GM12878 (cell line): ENCODE measurements around the gene ZNF391. TPM values are rescaled to one million over a fixed set of nuclear protein-coding genes. Genes with fewer than 3 reads are reported as not detected.

Experiments used
- BRCA1 ChIP-seq: IDR thresholded peaks from 2 replicates; pipeline ENCODE4 v1.6.1; 2011; ENCODE audit warnings: low read depth, low read length, improper control_type of control experiment
- CBFB ChIP-seq: IDR thresholded peaks from 2 replicates; pipeline ENCODE4 v1.6.1; 2016; ENCODE audit warnings: antibody characterized with exemption, low read depth
- JUND ChIP-seq: IDR thresholded peaks from 2 replicates; pipeline ENCODE4 v1.6.1; 2012; ENCODE audit warnings: low read depth, mild to moderate bottlenecking, low read length, improper control_type of control experiment, moderate library complexity
- LARP7 ChIP-seq: fragments of 450-650 bp; IDR thresholded peaks from 2 replicates; pipeline ENCODE4 v1.6.1; 2017; ENCODE audit warnings: mild to moderate bottlenecking
- NFXL1 ChIP-seq: fragments of 450-650 bp; IDR thresholded peaks from 2 replicates; pipeline ENCODE4 v1.6.1; 2017; ENCODE audit warnings: antibody characterized with exemption, mild to moderate bottlenecking, borderline replicate concordance
- NR2C2 ChIP-seq: IDR thresholded peaks from 2 replicates; pipeline ENCODE4 v1.6.1; 2011; ENCODE audit warnings: borderline replicate concordance, low read depth; ENCODE audit not compliant: control insufficient read depth, insufficient read length
- POLR2AphosphoS5 ChIP-seq: IDR thresholded peaks from 2 replicates; pipeline ENCODE4 v1.6.1; 2011; ENCODE audit warnings: mild to moderate bottlenecking, low read length, inconsistent platforms
- SMAD1 ChIP-seq: fragments of 450-650 bp; IDR thresholded peaks from 2 replicates; pipeline ENCODE4 v1.6.1; 2018; ENCODE audit warnings: mild to moderate bottlenecking, low read depth; ENCODE audit not compliant: partially characterized antibody
- TAF1 ChIP-seq: IDR thresholded peaks from 2 replicates; pipeline ENCODE4 v1.6.1; 2011; ENCODE audit warnings: mild to moderate bottlenecking, low read depth, low read length, borderline replicate concordance
- TBL1XR1 ChIP-seq: IDR thresholded peaks from 2 replicates; pipeline ENCODE4 v1.6.1; 2012; ENCODE audit warnings: low read depth, low read length, improper control_type of control experiment
- ZSCAN29 ChIP-seq: fragments of 450-650 bp; IDR thresholded peaks from 2 replicates; pipeline ENCODE4 v1.6.1; 2017; ENCODE audit warnings: mild to moderate bottlenecking, moderate library complexity
- ZZZ3 ChIP-seq: IDR thresholded peaks from 2 replicates; pipeline ENCODE4 v1.6.1; 2011; ENCODE audit warnings: low read depth; ENCODE audit not compliant: control insufficient read depth, insufficient read length
- polyA plus RNA-seq, 11 experiments: library from polyadenylated mRNA; depleted of rRNA in 4 of 11; unstranded in 6 of 11; stranded (reverse) in 5 of 11; fragments of >200 nt; fragmentation: Nextera tagmentation in 4 of 11; fragmentation: Illumina TruSeq in 1 of 11; extraction: Ambion mirVana in 4 of 11; extraction: Trizol in 1 of 11; gene quantifications; 1 replicate in 1 of 11; 2 replicates in 10 of 11; pipeline versions ENCODE4 v1.2.1 to v1.2.3, GENCODE V29; 2011 to 2016; ENCODE audit warnings: inconsistent platforms in 2 of 11, missing spikeins in 2 of 11, low read depth in 1 of 11
- total RNA-seq, 4 experiments: library from RNA; depleted of rRNA in 3 of 4; stranded (reverse); fragments of >200 nt in 3 of 4; fragmentation: Illumina TruSeq in 1 of 4; extraction: Trizol in 1 of 4; gene quantifications; 2 replicates each; pipeline versions ENCODE4 v1.2.1 to v1.2.3, GENCODE V29; 2013 to 2021
- TF ChIP-seq, protein P1 (sequence below): IDR thresholded peaks from 2 replicates; pipeline ENCODE4 v1.6.1; 2011; ENCODE audit warnings: borderline replicate concordance, low read depth, mild to moderate bottlenecking, moderate library complexity, low read length; ENCODE audit not compliant: insufficient read depth, poor library complexity, severe bottlenecking
- TF ChIP-seq, protein P2 (sequence below): fragments of 450-650 bp; formaldehyde crosslinking; IDR thresholded peaks from 2 replicates; pipeline ENCODE4 v1.4.0; 2022; ENCODE audit warnings: mild to moderate bottlenecking, moderate library complexity
- TF ChIP-seq, protein P3 (sequence below): fragments of 450-650 bp; formaldehyde crosslinking; IDR thresholded peaks from 2 replicates; pipeline ENCODE4 v1.4.0; 2020; ENCODE audit warnings: mild to moderate bottlenecking, moderate library complexity
- TF ChIP-seq, protein P4 (sequence below): fragments of 150-350 bp; IDR thresholded peaks from 2 replicates; pipeline ENCODE4 v1.6.1; 2014; ENCODE audit warnings: mild to moderate bottlenecking, low read depth, low read length
- TF ChIP-seq, protein P5 (sequence below): IDR thresholded peaks from 2 replicates; pipeline ENCODE4 v1.6.1; 2012; ENCODE audit warnings: low read length, inconsistent platforms

ZNF391 gene
- total and polyA plus RNA-seq, 10 of the 15 experiments (the other 5 are each of a cell fraction or from before 2014, with no cell fraction given), result 0.42 to 1.9 (median 1.0) TPM

DNA sequence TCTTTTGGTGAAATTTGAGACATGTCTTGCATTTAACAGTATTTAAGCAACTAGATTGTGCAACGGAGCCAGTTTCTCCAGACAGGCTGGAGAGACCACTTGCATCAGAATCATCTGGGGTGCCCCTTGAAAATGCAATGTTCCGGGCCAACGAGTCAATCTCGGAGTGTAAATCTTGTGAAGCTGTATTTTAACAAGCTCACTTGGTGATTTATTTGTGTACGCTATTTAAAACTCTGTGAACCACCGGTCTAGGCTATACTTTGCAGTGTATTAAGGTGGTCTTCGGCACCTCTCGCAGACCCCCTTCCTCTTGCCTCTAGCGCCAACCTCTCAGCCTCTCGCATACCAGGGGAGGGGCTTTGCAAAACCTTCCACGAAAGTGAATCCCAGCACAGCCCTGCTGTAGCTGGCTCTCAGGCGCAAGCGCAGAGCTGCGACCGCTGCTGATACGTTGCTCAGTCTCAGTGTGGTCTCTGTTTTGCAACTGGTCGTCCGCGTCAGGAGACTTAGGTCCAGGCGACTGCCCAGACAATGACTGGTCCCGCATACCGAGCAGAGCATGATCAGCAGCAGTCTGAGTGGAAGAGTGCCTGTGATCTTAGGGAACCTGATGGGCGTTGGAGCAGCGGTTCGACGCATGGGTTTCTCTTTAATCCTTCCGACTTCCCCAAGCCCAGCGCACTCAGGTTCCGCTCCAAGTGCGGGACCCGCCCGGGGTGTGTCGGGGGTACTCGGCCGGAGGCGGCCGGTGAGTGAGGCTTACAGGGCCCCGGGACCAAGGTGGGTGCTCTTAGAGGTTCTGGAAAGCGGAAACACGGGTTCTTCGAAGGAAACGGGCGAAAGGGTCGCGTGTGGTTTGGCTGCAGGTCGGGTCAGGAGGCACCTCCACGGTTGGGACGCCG, at the start of gene ZNF391 (continued):
- TF ChIP-seq, protein P1, sequence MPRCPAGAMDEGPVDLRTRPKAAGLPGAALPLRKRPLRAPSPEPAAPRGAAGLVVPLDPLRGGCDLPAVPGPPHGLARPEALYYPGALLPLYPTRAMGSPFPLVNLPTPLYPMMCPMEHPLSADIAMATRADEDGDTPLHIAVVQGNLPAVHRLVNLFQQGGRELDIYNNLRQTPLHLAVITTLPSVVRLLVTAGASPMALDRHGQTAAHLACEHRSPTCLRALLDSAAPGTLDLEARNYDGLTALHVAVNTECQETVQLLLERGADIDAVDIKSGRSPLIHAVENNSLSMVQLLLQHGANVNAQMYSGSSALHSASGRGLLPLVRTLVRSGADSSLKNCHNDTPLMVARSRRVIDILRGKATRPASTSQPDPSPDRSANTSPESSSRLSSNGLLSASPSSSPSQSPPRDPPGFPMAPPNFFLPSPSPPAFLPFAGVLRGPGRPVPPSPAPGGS, result peak; percentile 28
- TF ChIP-seq NFXL1 (no peak), NR2C2 (no peak), POLR2AphosphoS5 (peak; percentile 80), TAF1 (peak; percentile 94), JUND (no peak), TBL1XR1 (no peak), SMAD1 (no peak), ZSCAN29 (no peak), LARP7 (peak; percentile 83), ZZZ3 (no peak), BRCA1 (no peak), CBFB (peak; percentile 58; the same call in 1 of the 2 replicates)
- TF ChIP-seq, protein P2, sequence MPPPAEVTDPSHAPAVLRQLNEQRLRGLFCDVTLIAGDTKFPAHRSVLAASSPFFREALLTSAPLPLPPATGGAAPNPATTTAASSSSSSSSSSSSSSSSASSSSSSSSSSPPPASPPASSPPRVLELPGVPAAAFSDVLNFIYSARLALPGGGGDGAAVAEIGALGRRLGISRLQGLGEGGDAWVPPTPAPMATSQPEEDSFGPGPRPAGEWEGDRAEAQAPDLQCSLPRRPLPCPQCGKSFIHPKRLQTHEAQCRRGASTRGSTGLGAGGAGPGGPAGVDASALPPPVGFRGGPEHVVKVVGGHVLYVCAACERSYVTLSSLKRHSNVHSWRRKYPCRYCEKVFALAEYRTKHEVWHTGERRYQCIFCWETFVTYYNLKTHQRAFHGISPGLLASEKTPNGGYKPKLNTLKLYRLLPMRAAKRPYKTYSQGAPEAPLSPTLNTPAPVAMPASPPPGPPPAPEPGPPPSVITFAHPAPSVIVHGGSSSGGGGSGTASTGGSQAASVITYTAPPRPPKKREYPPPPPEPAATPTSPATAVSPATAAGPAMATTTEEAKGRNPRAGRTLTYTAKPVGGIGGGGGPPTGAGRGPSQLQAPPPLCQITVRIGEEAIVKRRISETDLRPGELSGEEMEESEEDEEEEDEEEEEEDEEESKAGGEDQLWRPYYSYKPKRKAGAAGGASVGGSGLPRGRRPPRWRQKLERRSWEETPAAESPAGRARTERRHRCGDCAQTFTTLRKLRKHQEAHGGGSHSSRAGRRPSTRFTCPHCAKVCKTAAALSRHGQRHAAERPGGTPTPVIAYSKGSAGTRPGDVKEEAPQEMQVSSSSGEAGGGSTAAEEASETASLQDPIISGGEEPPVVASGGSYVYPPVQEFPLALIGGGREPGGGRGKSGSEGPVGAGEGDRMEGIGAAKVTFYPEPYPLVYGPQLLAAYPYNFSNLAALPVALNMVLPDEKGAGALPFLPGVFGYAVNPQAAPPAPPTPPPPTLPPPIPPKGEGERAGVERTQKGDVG (CRISPR knock-in tag), result no peak
- TF ChIP-seq, protein P3, sequence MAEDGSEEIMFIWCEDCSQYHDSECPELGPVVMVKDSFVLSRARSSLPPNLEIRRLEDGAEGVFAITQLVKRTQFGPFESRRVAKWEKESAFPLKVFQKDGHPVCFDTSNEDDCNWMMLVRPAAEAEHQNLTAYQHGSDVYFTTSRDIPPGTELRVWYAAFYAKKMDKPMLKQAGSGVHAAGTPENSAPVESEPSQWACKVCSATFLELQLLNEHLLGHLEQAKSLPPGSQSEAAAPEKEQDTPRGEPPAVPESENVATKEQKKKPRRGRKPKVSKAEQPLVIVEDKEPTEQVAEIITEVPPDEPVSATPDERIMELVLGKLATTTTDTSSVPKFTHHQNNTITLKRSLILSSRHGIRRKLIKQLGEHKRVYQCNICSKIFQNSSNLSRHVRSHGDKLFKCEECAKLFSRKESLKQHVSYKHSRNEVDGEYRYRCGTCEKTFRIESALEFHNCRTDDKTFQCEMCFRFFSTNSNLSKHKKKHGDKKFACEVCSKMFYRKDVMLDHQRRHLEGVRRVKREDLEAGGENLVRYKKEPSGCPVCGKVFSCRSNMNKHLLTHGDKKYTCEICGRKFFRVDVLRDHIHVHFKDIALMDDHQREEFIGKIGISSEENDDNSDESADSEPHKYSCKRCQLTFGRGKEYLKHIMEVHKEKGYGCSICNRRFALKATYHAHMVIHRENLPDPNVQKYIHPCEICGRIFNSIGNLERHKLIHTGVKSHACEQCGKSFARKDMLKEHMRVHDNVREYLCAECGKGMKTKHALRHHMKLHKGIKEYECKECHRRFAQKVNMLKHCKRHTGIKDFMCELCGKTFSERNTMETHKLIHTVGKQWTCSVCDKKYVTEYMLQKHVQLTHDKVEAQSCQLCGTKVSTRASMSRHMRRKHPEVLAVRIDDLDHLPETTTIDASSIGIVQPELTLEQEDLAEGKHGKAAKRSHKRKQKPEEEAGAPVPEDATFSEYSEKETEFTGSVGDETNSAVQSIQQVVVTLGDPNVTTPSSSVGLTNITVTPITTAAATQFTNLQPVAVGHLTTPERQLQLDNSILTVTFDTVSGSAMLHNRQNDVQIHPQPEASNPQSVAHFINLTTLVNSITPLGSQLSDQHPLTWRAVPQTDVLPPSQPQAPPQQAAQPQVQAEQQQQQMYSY (CRISPR knock-in tag), result no peak
- TF ChIP-seq, protein P4, sequence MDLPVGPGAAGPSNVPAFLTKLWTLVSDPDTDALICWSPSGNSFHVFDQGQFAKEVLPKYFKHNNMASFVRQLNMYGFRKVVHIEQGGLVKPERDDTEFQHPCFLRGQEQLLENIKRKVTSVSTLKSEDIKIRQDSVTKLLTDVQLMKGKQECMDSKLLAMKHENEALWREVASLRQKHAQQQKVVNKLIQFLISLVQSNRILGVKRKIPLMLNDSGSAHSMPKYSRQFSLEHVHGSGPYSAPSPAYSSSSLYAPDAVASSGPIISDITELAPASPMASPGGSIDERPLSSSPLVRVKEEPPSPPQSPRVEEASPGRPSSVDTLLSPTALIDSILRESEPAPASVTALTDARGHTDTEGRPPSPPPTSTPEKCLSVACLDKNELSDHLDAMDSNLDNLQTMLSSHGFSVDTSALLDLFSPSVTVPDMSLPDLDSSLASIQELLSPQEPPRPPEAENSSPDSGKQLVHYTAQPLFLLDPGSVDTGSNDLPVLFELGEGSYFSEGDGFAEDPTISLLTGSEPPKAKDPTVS, result no peak
- TF ChIP-seq, protein P5, sequence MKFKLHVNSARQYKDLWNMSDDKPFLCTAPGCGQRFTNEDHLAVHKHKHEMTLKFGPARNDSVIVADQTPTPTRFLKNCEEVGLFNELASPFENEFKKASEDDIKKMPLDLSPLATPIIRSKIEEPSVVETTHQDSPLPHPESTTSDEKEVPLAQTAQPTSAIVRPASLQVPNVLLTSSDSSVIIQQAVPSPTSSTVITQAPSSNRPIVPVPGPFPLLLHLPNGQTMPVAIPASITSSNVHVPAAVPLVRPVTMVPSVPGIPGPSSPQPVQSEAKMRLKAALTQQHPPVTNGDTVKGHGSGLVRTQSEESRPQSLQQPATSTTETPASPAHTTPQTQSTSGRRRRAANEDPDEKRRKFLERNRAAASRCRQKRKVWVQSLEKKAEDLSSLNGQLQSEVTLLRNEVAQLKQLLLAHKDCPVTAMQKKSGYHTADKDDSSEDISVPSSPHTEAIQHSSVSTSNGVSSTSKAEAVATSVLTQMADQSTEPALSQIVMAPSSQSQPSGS, result no peak
